HUES64 (cell line): ENCODE results near the gene SFXN4.
"Not testable (repeated sequence)": the region's sequence is repeated elsewhere in the genome, so short reads cannot be mapped to it uniquely, and the experiment has no call there.

Experiments
- H3K27ac ChIP-seq: 2 replicates; pipeline ENCODE4 v1.7.0; 2013; ENCODE audit warnings: low read depth, low read length, inconsistent platforms
- H3K27me3 ChIP-seq: 2 replicates; pipeline ENCODE4 v1.6.1; 2013; ENCODE audit warnings: mild to moderate bottlenecking, low read length; ENCODE audit not compliant: insufficient read depth
- H3K36me3 ChIP-seq: 2 replicates; pipeline ENCODE4 v1.6.1; 2013; ENCODE audit warnings: mild to moderate bottlenecking, low read length; ENCODE audit not compliant: insufficient read depth
- H3K4me1 ChIP-seq: 2 replicates; pipeline ENCODE4 v1.6.1; 2013; ENCODE audit warnings: mild to moderate bottlenecking, low read length, moderate library complexity; ENCODE audit not compliant: insufficient read depth
- H3K4me3 ChIP-seq: 2 replicates; pipeline ENCODE4 v1.5.1; 2013; ENCODE audit warnings: mild to moderate bottlenecking, low read length, moderate library complexity
- H3K9ac ChIP-seq: 2 replicates; pipeline ENCODE4 v1.6.1; 2013; ENCODE audit warnings: mild to moderate bottlenecking, low read depth, low read length
- H3K9me3 ChIP-seq: 2 replicates; pipeline ENCODE4 v1.6.1; 2013; ENCODE audit warnings: low read depth, low read length; ENCODE audit not compliant: insufficient read depth
- WGBS: fragments of 150-250, 120-280 bp; methylation state at CpG from one replicate; pipeline ENCODE4 v1.1.7; 2013; ENCODE audit warnings: missing lambda C conversion rate; 5-methylcytosine and 5-hydroxymethylcytosine counted together

Gene SFXN4

DNA sequence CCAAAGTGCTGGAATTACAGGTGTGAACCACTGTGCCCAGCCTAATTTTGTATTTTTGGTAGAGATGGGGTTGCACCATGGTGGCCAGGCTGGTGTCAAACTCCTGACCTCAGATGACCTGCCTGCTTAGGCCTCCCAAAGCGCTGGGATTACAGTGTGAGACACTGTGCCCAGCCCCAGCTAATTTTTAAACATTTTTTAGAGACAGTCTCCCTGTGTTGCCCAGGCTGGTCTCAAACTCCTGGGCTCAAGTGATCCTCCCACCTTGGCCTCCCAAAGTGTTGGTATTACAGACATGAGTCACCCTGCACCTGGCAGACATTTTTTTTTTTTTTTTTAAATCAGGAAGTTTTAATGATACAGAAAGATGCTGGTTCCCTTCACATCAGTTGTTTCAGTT is 46.1 kb downstream of the SFXN4 start:
- Histone ChIP-seq H3K4me1 (no peaks in the 10 kb centered on the region), H3K9me3 (no peaks in the 10 kb centered on the region), H3K27me3 (no peaks in the 10 kb centered on the region), H3K27ac (no peak overlapping the region), H3K4me3 (no peak overlapping the region), H3K9ac (no peak overlapping the region), H3K36me3 (peaks cover 91% of the 10 kb centered on the region)
- WGBS, result 100% methylated on average over 1 of the region's 1 CpG

DNA sequence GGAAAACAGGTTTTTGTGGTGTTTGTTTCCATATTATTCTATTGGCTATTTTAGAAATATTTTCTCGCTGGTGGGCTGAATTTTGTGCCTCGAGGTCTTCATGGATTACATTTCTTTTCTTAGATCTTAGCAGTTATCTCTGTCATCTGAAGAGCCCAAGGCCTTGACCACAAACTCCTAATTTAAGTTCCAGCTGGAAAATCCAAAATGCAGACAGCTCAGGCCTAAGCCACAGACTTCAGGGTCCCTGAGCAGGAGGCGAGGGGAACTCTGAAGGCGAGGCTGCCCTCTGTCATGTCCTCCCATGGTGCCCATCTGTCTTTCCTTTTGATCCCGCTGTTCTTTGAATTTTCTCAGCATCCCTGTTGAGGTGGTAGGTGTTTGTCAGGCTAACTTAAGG is 47.3 kb downstream of the SFXN4 start:
- Histone ChIP-seq H3K9ac (no peak overlapping the region), H3K36me3 (peaks cover 94% of the 10 kb centered on the region), H3K9me3 (no peaks in the 10 kb centered on the region), H3K4me3 (no peak overlapping the region), H3K4me1 (no peaks in the 10 kb centered on the region), H3K27me3 (no peaks in the 10 kb centered on the region), H3K27ac (no peak overlapping the region)
- WGBS, result 97% methylated on average over 5 of the region's 5 CpGs

DNA sequence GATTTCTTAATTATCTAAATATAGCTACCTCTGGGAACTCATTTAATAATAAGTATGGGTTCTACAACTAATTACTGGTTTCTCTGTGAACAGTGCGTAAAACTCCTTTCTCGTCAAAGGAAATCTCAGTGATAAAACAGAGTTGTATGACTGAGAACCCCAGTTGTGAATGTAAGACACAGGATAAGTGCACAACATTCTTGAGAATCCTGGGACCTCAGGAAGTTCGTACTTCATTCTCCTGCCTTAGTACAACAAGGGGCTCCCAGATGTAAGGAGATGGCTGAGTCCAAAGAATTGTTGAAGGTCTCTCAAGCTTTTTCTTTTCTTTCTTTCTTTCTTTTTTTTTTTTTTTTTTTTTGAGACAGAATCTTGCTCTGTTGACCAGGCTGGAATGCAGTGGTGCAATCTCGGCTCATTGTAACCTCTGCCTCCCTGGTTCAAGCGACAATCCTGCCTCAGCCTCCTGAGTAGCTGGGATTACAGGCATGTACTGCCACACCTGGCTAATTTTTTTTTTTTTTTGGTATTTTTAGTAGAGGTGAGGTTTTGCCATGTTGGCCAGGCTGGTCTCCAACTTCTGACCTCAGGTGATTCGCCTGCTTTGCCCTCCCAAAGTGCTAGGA is 49.1 kb downstream of the SFXN4 start:
- no peaks in the 10 kb centered on the region for H3K9me3 ChIP-seq
- H3K27me3 ChIP-seq, result no peaks in the 10 kb centered on the region
- peaks cover 94% of the 10 kb centered on the region for H3K36me3 ChIP-seq
- H3K4me1 ChIP-seq, result no peaks in the 10 kb centered on the region
- H3K27ac ChIP-seq, result no peak overlapping the region
- no peak overlapping the region for H3K9ac ChIP-seq
- 97% methylated on average over 6 of the region's 6 CpGs for WGBS
- H3K4me3 ChIP-seq, result no peak overlapping the region

DNA sequence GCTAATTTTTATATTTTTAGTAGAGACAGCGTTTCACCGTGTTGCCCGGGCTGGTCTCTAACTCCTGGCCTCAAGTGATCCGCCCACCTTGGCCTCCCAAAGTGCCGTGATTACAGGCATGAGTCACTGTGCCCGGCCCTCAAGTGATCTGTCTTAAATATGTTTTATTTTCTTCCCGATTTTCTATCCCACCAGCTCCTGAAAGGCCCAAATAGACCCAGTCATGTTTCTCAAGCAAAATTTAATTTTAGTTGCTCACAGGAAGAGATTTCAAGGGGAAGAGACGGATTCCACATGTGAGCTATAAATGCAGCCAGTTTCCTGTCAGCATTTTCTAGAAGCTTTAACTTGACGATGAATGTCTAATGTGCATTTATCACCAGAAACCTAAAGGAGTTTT is 49.6 kb downstream of the SFXN4 start:
- 94% methylated on average over 9 of the region's 9 CpGs for WGBS
- H3K36me3 ChIP-seq, result peaks cover 94% of the 10 kb centered on the region

DNA sequence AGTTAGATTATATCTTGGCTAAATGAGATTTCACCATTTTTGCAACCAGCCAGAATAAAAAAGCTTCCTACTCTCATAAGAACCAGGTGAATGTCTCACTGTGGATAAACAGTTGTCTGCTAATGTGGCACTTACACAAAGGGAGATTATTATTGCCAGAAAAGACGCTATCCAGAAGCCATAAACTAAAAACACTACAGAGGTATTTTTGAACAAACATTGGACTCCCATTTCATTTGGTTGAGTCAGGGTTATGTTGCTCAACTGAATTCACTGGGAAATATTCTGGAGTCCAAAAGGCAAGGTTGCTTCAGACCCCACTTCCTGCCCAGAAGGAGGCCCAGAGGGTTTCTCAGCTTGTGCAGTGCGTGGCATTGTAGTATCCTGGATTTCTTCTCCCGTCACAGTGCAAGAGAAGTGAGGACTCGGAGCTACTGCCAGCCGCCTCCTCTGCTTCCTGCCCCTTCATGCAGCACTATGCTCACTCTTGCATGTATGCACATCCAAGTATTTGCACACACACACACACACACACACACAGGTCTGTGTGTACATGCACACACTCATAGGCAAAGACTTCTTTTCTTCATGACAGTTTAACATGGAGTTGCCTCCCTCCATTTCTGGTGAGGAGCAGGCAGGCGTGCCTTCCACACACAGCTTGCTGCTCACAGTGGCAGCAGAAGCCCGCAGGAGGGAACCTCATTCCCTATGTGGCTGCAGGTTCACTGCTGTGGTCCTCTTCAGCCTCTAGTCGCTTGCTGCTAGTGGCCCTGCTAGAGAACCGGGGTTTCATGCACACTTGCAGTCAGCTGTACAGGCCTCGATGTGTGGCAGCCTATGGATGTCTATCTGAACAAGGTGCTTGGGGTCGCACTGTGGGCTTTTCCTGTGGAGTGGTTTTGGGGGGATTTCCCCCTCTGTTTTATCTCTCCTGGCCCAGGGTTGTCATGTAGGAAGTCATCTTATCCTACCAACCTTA is 51.5 kb downstream of the SFXN4 start:
- Histone ChIP-seq H3K9ac (no peak overlapping the region), H3K4me3 (no peak overlapping the region), H3K27me3 (no peaks in the 10 kb centered on the region), H3K4me1 (no peaks in the 10 kb centered on the region), H3K27ac (no peak overlapping the region), H3K9me3 (no peaks in the 10 kb centered on the region), H3K36me3 (peaks cover 94% of the 10 kb centered on the region)
- 96% methylated on average over 11 of the region's 11 CpGs for WGBS

More for the DNA sequence above, 49.6 kb downstream of the SFXN4 start:
- Histone ChIP-seq H3K27ac (no peak overlapping the region), H3K9ac (no peak overlapping the region), H3K4me3 (no peak overlapping the region), H3K4me1 (no peaks in the 10 kb centered on the region), H3K27me3 (no peaks in the 10 kb centered on the region), H3K9me3 (no peaks in the 10 kb centered on the region)

DNA sequence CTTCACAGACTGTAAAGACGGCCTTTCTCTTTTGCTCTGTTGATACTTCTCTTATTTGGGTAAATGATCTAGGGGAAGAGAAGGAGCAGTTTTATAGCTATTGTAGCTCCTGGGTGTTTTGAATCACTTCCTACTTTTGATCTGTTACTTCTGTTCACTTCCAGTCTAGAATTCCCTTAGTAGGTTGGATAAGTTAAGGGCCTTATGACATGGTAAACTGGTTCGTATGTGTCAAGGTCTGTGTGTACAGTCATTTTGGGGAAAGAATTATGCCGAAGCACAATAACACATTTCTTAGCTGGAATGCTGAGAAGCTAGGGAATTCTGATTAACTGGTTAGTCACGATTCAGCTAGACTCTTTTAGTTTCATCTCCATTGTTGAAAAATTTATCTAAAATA is 53.5 kb downstream of the SFXN4 start:
- H3K27ac ChIP-seq, result no peak overlapping the region
- H3K9me3 ChIP-seq, result no peaks in the 10 kb centered on the region
- H3K27me3 ChIP-seq, result no peaks in the 10 kb centered on the region
- no peaks in the 10 kb centered on the region for H3K4me1 ChIP-seq
- no peak overlapping the region for H3K9ac ChIP-seq
- no peak overlapping the region for H3K4me3 ChIP-seq
- 97% methylated on average over 4 of the region's 4 CpGs for WGBS
- peaks cover 90% of the 10 kb centered on the region for H3K36me3 ChIP-seq

DNA sequence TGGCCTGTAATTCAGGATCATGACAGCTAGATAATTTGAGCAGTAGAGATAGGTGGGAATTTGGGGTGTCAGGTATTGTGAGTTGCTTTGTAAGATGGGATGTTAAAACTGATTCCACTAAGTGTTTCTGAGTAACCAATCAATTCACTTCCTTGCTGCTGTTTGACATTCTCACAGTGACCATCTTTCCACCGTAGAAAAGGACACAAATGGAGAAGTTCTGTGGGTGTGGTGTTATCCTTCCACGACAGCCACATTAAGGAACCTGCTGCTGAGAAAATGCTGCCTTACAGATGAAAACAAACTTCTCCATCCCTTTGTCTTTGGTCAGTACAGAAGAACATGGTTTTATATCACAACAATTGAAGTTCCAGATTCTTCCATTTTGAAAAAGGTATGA is 57.7 kb downstream of the SFXN4 start:
- H3K36me3 ChIP-seq, result peaks cover 57% of the 10 kb centered on the region

DNA sequence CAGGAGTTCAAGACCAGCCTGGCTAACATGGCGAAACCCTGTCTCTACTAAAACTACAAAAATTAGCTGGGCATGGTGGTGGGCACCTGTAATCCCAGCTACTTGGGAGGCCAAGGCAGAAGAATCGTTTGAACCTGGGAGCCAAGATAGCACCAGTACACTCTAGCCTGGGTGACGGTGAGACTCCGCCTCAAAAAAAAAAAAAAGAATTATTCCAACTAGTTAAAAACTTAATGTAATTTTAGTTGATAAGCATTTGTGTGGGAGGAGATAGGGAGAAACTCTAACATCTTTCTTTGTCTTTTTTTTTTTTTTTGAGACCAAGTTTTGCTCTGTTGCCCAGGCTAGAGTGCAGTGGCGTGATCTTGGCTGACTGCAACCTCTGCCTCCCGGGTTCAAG is 58.4 kb downstream of the SFXN4 start:
- not testable (repeated sequence) for H3K9ac ChIP-seq
- peaks cover 51% of the 10 kb centered on the region for H3K36me3 ChIP-seq
- 98% methylated on average over 4 of the region's 6 CpGs for WGBS

More for the DNA sequence above, 57.7 kb downstream of the SFXN4 start:
- H3K4me3 ChIP-seq, H3K9ac ChIP-seq, H3K4me1 ChIP-seq, H3K27me3 ChIP-seq, H3K9me3 ChIP-seq, H3K27ac ChIP-seq: not testable (repeated sequence)
- WGBS, result 88% methylated on average over 1 of the region's 2 CpGs

DNA sequence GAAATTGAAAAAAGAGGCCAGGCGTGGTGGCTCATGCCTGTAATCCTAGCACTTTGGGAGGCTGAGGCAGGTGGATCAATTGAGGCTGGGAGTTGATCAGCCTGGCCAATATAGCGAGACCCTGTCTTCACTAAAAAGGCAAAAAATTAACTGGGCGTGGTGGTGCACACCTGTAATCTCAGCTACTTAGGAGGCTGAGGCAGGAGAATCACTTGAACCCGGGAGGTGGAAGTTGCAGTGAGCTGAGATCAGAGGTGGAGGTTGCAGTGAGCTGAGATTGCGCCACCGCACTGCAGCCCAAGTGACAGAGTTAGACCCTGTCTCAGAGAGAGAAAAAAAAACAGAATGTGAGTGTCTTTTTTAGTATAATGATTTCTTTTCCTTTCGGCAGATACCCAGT is 59.6 kb downstream of the SFXN4 start:
- not testable (repeated sequence) for H3K9me3 ChIP-seq, H3K4me1 ChIP-seq, H3K27me3 ChIP-seq, H3K4me3 ChIP-seq, H3K27ac ChIP-seq, H3K9ac ChIP-seq
- WGBS, result 95% methylated on average over 6 of the region's 7 CpGs
- peaks cover 39% of the 10 kb centered on the region for H3K36me3 ChIP-seq

More for the DNA sequence above, 58.4 kb downstream of the SFXN4 start:
- not testable (repeated sequence) for H3K27ac ChIP-seq, H3K27me3 ChIP-seq, H3K9me3 ChIP-seq, H3K4me1 ChIP-seq, H3K4me3 ChIP-seq

DNA sequence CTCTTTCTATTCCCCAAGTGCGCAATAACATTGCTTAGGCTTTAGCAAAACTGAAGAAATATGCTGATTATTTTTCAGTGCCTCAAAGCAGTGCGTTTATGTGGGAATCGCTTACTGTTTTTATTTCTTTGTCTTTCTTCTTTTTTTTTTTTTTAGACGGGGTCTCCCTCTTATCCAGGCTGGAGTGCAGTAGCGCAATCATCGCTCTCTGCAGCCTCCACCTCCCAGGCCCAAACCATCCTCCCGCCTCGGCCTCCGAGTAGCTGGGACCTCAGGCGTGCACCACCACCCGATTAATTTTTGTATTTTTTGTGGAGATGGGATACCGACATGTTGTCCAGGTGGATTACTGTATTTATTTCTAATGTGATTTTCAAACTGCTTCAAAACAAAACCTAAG is 60.4 kb downstream of the SFXN4 start:
- Histone ChIP-seq H3K9ac (peak overlapping the region; percentile 80; the same call in 1 of the 2 replicates), H3K4me1 (peaks cover 5% of the 10 kb centered on the region; the same call in 1 of the 2 replicates), H3K27ac (no peak overlapping the region), H3K27me3 (no peaks in the 10 kb centered on the region; the same call in 1 of the 2 replicates), H3K9me3 (no peaks in the 10 kb centered on the region), H3K4me3 (peak overlapping the region; percentile 95), H3K36me3 (peaks cover 31% of the 10 kb centered on the region)
- WGBS, result 98% methylated on average over 10 of the region's 12 CpGs

DNA sequence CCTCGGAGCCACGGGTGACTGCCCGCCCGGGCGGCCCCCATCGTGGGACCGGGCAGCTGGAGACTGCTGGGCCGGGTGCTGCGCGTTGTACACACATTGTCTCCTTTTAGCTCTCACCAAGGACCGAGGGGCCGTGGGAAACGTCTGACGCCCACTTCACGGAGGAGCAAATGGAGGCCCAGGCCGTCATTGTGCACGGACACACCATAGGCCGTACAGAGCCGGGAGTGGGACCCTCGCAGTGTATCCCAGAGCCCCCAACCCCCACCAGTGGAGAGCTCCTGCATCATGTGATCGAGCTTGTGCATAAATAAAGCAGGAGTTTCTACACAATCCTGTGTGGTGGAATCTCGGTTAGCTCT is 60.9 kb downstream of the SFXN4 start:
- Histone ChIP-seq H3K4me3 (peak overlapping the region; percentile 95), H3K36me3 (peaks cover 26% of the 10 kb centered on the region), H3K4me1 (peaks cover 5% of the 10 kb centered on the region; the same call in 1 of the 2 replicates), H3K9ac (peak overlapping the region; percentile 80), H3K27me3 (no peaks in the 10 kb centered on the region; the same call in 1 of the 2 replicates), H3K27ac (no peak overlapping the region), H3K9me3 (no peaks in the 10 kb centered on the region)
- under 1% methylated on average over 21 of the region's 22 CpGs for WGBS
